ENCODE measurements around the gene NUP210L. TPM values are rescaled to one million over a fixed set of nuclear protein-coding genes. Genes with fewer than 3 reads are reported as not detected.
A peak's percentile ranks its signal among the peaks of the same experiment; 100 is the strongest.
"Not testable (repeated sequence)": the region's sequence is repeated elsewhere in the genome, so short reads cannot be mapped to it uniquely, and the experiment has no call there.

NUP210L gene
- total RNA-seq, 2 experiments from 2014 or later: 0.04 to 0.05 TPM

DNA sequence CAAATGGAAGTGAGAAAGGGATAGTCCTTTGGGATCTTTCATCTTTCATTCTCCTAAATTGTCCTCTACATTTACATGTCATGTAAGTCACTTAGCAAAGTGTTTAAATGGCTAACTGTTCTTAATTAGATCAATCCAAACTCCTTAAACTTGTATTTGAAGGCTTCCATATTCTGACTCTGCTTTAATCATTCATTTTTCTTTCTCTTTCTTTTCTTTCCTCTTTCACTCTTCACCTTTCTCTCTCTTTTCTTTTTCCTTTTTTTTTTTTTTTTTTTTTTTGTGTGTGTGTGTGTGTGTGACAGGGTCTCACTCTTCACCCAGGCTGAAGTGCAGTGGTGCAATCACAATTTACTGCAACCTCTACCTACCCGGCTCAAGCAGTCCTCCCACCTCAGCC, 92.6 kb downstream of the NUP210L start:
- ATAC-seq (no peak), DNase-seq (no peak)
- Mint-ChIP-seq H3K27ac (no peak overlapping the region), H3K4me3 (no peak overlapping the region), H3K36me3 (ENCODE audit: low read depth) (no peaks in the 10 kb centered on the region), H3K4me1 (no peaks in the 10 kb centered on the region), H3K9me3 (ENCODE audit: low read depth) (no peaks in the 10 kb centered on the region), H3K27me3 (peaks cover 4% of the 10 kb centered on the region)
- intact Hi-C loops (cut with DNase I, micrococcal nuclease): no loop called here
- ChIA-PET CTCF (no interaction called here), POLR2A (interaction anchor here (0.6 kb wide), 1 partner anchor 122 kb away, joined by 3 read pairs; no protein-coding TSS in a partner anchor)

DNA sequence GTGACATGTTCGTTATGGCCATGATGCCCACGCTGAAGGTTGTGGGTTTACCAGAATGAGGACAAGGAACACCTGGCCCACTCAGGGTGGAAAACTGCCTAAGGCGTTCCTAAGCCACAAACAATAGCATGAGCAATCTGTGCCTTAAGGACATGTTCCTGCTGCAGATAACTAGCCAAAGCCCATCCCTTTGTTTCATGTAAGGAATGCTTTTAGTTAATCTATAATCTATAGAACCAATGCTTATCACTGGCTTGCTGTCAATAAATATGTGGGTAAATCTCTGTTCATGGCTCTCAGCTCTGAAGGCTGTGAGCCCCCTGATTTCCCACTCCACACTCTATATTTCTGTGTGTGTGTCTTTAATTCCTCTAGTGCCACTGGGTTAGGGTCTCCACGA, 107.4 kb downstream of the NUP210L start:
- intact Hi-C loops (cut with DNase I, micrococcal nuclease); H3K4me1 Mint-ChIP-seq; DNase-seq; POLR2A ChIA-PET; H3K27ac Mint-ChIP-seq; H3K27me3 Mint-ChIP-seq; H3K4me3 Mint-ChIP-seq; ATAC-seq; H3K9me3 Mint-ChIP-seq (ENCODE audit: low read depth); H3K36me3 Mint-ChIP-seq (ENCODE audit: low read depth): not testable (repeated sequence)
- CTCF ChIA-PET: interaction anchor here (0.6 kb wide), 1 partner anchor 257 kb away, joined by 3 read pairs; no protein-coding TSS in a partner anchor

DNA sequence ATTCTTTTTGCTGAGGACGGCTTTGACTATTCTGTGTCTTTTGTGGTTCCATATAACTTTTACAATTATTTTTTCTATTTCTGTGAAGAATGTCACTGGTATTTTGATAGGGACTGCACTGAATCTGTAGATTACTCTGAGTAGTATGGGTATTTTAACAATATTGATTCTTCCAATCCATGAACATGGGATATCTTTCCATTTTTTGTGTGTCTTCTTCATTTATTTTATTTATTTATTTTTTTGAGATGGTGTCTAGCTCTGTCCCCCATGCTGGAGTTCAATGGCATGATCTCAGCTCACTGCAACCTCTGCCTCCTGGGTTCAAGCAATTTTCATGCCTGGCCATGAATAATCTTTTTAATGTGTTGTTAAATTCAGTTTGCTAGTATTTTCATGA, 121.2 kb downstream of the NUP210L start:
- POLR2A ChIA-PET; CTCF ChIA-PET; H3K36me3 Mint-ChIP-seq (ENCODE audit: low read depth); H3K4me3 Mint-ChIP-seq; H3K27ac Mint-ChIP-seq; DNase-seq; H3K27me3 Mint-ChIP-seq; H3K4me1 Mint-ChIP-seq; intact Hi-C loops (cut with DNase I, micrococcal nuclease); ATAC-seq; H3K9me3 Mint-ChIP-seq (ENCODE audit: low read depth): not testable (repeated sequence)

DNA sequence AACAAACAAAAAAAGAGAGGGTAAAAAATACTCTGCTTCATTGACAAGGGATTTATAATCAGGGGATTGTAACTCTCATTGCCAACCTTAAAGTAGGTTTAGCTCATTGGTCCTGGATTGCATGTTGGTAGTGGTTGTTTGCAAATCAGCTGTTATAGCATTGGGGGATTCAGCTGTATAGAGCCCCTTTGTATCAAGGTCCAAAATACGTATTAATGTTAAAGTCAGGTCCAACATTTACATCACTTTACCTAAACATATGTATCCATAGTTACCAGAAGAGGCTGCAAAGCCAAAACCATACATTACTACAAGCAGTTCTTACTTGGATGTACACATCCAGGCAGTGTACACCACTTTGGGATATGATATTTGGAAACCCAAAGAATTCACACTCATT, 134.9 kb downstream of the NUP210L start:
- H3K4me3 Mint-ChIP-seq: no peak overlapping the region
- no peaks in the 10 kb centered on the region for H3K36me3 Mint-ChIP-seq (ENCODE audit: low read depth)
- CTCF ChIA-PET: no interaction called here
- H3K9me3 Mint-ChIP-seq (ENCODE audit: low read depth): no peaks in the 10 kb centered on the region
- POLR2A ChIA-PET: no interaction called here
- H3K4me1 Mint-ChIP-seq: no peaks in the 10 kb centered on the region
- DNase-seq (no peak), ATAC-seq (no peak)
- no peak overlapping the region for H3K27ac Mint-ChIP-seq
- H3K27me3 Mint-ChIP-seq: no peaks in the 10 kb centered on the region
- intact Hi-C loops (cut with DNase I, micrococcal nuclease): no loop called here

DNA sequence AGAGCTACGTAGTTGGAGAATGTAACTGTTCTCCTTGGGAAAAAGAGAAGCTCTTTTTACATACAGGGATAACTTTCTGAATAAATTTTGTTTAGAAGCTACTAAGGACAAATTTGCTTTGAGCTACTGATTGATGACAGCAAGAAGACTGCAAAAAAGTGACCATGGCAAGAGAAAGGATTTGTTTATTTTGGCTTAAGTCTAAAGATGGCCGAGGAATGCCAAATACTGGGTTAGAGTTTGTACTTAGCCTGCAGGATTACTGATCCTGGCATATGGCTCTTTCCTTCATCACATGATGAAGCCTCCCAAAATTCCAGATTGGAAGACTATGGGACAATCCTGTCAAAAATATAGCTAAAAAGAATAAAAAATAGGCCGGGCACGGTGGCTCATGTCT, 135.6 kb downstream of the NUP210L start:
- H3K27ac Mint-ChIP-seq: no peak overlapping the region
- POLR2A ChIA-PET: no interaction called here
- peaks cover 2% of the 10 kb centered on the region for H3K4me1 Mint-ChIP-seq
- H3K9me3 Mint-ChIP-seq (ENCODE audit: low read depth): no peaks in the 10 kb centered on the region
- intact Hi-C loops (cut with DNase I, micrococcal nuclease): no loop called here
- H3K4me3 Mint-ChIP-seq: no peak overlapping the region
- CTCF ChIA-PET: no interaction called here
- H3K27me3 Mint-ChIP-seq: no peaks in the 10 kb centered on the region
- H3K36me3 Mint-ChIP-seq (ENCODE audit: low read depth): no peaks in the 10 kb centered on the region
- ATAC-seq (no peak), DNase-seq (no peak)

DNA sequence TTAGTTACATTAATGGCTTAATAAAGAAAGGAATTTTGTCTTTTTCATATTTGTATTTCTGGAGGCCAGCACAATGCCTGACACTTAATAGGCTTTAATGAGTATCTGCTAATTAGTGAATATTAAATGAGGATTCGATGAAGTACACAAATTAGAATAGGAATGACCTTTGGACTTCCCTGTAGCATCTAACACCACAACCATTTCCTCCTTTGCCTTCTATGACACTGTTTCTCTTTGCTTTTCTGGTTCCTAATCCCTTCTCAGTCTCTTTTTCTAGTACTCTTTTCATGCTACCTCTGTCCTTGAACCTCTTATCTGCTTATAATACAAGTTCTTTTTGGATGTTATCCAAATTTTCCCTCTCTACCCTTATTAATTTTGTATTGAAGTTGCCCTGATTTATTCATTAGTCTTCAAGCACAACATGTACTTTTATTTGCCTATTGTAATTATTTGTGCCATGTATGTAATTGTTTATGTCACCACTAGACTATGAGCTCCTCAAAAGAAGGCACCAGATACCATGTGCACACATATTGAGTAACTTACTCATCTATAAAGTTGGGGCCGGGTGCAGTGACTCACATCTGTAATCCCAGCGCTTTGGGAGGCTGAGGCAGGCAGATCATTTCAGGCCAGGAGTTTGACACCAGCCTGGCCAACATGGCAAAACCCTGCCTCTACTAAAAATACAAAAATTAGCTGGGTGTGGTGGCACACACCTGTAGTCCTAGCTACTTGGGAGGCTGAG, 140.5 kb downstream of the NUP210L start:
- Mint-ChIP-seq H3K27me3 (no peaks in the 10 kb centered on the region), H3K27ac (no peak overlapping the region), H3K9me3 (ENCODE audit: low read depth) (no peaks in the 10 kb centered on the region), H3K4me3 (no peak overlapping the region), H3K4me1 (peaks cover 2% of the 10 kb centered on the region), H3K36me3 (ENCODE audit: low read depth) (no peaks in the 10 kb centered on the region)
- ChIA-PET CTCF (no interaction called here), POLR2A (no interaction called here)
- intact Hi-C loops (cut with DNase I, micrococcal nuclease): loop anchor here in 1 of 2 experiments (5.0 kb wide), 1 partner anchor 43 kb away; no protein-coding TSS in a partner anchor
- peak; percentile 70 for ATAC-seq
- DNase-seq: peak; percentile 38

DNA sequence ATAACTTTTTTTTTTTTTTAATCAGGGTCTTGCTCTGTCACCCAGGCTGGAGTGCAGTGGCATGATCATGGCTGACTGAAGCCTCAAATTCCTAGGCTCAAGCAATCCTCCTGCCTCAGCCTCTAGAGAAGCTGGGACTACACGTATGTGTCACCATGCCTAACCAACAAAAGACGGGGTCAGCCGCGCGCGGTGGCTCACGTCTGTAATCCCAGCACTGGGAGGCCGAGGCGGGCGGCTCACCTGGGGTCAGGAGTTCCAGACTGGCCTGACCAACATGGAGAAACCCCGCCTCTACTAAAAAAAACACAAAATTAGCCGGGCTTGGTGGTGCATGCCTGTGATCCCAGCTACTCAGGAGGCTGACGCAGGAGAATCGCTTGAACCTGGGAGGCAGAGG, 142.3 kb downstream of the NUP210L start:
- H3K27ac Mint-ChIP-seq; H3K36me3 Mint-ChIP-seq (ENCODE audit: low read depth); H3K9me3 Mint-ChIP-seq (ENCODE audit: low read depth); DNase-seq; H3K4me1 Mint-ChIP-seq; H3K4me3 Mint-ChIP-seq; POLR2A ChIA-PET; ATAC-seq; H3K27me3 Mint-ChIP-seq; CTCF ChIA-PET: not testable (repeated sequence)
- intact Hi-C loops (cut with DNase I, micrococcal nuclease): loop anchor here in 1 of 2 experiments (5.0 kb wide), 1 partner anchor 45 kb away; no protein-coding TSS in a partner anchor

DNA sequence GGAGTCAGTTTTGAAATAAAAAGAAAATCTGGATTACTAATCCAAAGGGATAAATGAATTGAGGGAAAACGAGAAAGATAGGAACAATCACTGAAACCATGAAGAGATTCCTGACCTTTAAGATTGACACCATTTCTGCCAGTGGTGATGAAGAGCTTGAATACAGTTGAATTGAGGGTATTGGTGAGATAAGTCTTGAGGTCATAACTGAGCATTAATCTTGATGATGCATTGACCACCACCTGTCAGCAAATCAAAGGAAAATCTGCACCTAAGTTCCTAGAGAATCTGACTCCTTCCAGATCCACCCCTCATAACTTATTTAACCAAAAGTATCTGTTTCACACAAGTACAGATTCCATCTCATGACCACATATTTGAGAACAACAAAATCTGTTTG, 142.7 kb downstream of the NUP210L start:
- POLR2A ChIA-PET: interaction anchor here (0.6 kb wide), 1 partner anchor 278 kb away, joined by 3 read pairs; no protein-coding TSS in a partner anchor
- no peaks in the 10 kb centered on the region for H3K27me3 Mint-ChIP-seq
- H3K36me3 Mint-ChIP-seq (ENCODE audit: low read depth): no peaks in the 10 kb centered on the region
- CTCF ChIA-PET: no interaction called here
- H3K27ac Mint-ChIP-seq: no peak overlapping the region
- DNase-seq (no peak), ATAC-seq (no peak)
- H3K4me1 Mint-ChIP-seq: peaks cover 2% of the 10 kb centered on the region
- H3K4me3 Mint-ChIP-seq: no peak overlapping the region
- intact Hi-C loops (cut with DNase I, micrococcal nuclease): loop anchor here in 1 of 2 experiments (5.0 kb wide), 1 partner anchor 45 kb away; no protein-coding TSS in a partner anchor
- H3K9me3 Mint-ChIP-seq (ENCODE audit: low read depth): no peaks in the 10 kb centered on the region

DNA sequence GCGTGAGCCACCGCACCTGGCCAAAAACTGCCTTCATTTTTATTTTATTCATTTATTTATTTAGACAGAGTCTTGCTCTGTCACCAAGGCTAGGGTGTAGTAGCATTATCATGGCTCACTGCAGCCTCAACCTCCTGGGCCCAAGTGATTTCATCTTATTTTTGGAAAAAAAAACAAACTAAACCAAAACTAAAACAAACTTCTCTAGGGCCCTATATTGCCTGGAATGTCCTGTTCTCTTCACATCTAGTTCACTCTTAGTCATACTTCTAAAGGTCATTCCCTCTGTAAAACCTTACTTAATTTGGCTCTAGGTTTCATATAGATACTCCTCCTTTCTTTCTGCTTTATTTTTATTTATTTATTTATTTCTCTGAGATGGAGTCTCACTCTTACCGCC, 148.7 kb downstream of the NUP210L start:
- no peaks in the 10 kb centered on the region for H3K9me3 Mint-ChIP-seq (ENCODE audit: low read depth)
- ATAC-seq: no peak
- no peaks in the 10 kb centered on the region for H3K36me3 Mint-ChIP-seq (ENCODE audit: low read depth)

DNA sequence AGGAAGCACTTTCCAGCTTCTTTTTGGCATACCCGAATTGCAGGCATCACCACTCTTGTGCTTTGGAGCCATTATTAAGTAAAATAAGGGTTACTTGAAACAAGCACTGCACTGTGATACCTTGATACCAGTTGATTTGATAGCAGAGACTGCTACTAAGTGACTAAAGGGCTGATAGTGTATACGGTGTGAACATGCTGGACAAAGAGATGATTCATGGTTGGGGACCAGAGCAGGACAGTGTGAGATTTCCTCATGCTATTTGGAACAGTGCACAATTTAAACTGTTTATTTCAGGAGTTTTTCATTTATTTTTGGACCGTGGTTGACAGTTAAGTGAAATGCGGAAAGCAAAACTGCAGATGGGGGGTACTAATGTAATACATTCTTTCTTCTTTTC, 154.5 kb downstream of the NUP210L start:
- DNase-seq: no peak
- Mint-ChIP-seq H3K27ac (no peak overlapping the region), H3K4me1 (no peaks in the 10 kb centered on the region), H3K27me3 (no peaks in the 10 kb centered on the region), H3K9me3 (ENCODE audit: low read depth) (no peaks in the 10 kb centered on the region), H3K4me3 (no peak overlapping the region), H3K36me3 (ENCODE audit: low read depth) (peaks cover 6% of the 10 kb centered on the region)
- no peak for ATAC-seq
- intact Hi-C loops (cut with DNase I, micrococcal nuclease): no loop called here
- CTCF ChIA-PET: no interaction called here
- POLR2A ChIA-PET: interaction anchor here (0.7 kb wide), 1 partner anchor 199 kb away, joined by 3 read pairs; no protein-coding TSS in a partner anchor

More for the DNA sequence above, 148.7 kb downstream of the NUP210L start:
- Mint-ChIP-seq H3K4me3 (no peak overlapping the region), H3K4me1 (no peaks in the 10 kb centered on the region), H3K27ac (no peak overlapping the region), H3K27me3 (no peaks in the 10 kb centered on the region)
- CTCF ChIA-PET: no interaction called here
- intact Hi-C loops (cut with DNase I, micrococcal nuclease): no loop called here
- POLR2A ChIA-PET: no interaction called here
- DNase-seq: no peak

DNA sequence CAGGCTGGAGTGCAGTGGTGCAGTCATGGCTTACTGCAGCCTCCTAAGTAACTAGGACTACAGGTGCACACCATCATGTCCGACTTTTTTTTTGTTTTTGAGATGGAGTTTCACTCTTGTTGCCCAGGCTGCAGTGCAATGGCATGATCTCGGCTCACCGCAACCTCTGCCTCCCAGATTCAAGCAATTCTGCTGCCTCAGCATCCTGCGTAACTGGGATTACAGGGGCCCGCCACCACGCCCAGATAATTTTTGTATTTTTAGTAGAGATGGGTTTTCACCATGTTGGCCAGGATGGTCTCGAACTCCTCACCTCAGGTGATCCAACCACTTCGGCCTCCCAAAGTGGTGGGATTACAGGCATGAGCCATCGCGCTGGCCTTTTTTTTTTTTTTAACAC, 158.0 kb downstream of the NUP210L start:
- H3K4me3 Mint-ChIP-seq; H3K27ac Mint-ChIP-seq; H3K27me3 Mint-ChIP-seq; intact Hi-C loops (cut with DNase I, micrococcal nuclease); H3K9me3 Mint-ChIP-seq (ENCODE audit: low read depth); POLR2A ChIA-PET; DNase-seq; ATAC-seq: not testable (repeated sequence)
- Mint-ChIP-seq H3K4me1 (peaks cover 21% of the 10 kb centered on the region), H3K36me3 (ENCODE audit: low read depth) (peaks cover 35% of the 10 kb centered on the region)
- CTCF ChIA-PET: interaction anchor here (1.2 kb wide), 1 partner anchor 321 kb away, joined by 3 read pairs; no protein-coding TSS in a partner anchor

DNA sequence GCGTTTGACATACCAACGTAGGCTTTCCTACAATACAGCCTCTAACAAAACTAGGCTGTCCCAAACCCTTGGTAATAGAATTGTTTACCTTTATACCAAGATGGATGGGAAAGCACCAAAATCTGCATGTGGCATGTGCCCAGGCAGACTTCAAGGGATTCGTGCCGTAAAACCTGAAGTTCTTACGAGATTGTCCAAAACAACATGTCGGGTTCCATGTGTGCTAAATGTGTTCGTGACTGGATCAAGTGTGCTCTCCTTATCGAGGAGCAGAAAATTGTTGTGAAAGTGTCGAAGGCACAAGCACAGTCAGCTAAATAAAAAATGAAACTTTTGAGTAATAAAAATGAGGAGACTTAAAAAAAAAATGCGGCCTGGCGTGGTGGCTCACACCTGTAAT, 159.2 kb downstream of the NUP210L start:
- Mint-ChIP-seq H3K4me1 (peaks cover 26% of the 10 kb centered on the region), H3K4me3 (no peak overlapping the region), H3K9me3 (ENCODE audit: low read depth) (no peaks in the 10 kb centered on the region), H3K27me3 (no peaks in the 10 kb centered on the region), H3K27ac (no peak overlapping the region), H3K36me3 (ENCODE audit: low read depth) (peaks cover 48% of the 10 kb centered on the region)
- no peak for DNase-seq
- intact Hi-C loops (cut with DNase I, micrococcal nuclease): no loop called here
- ChIA-PET CTCF (interaction anchor here (0.8 kb wide), 3 partner anchors 11 to 177 kb away, joined by 3 to 4 read pairs (median 3); no protein-coding TSS in a partner anchor), POLR2A (interaction anchor here (0.7 kb wide), 1 partner anchor 21 kb away, joined by 4 read pairs; no protein-coding TSS in a partner anchor)
- ATAC-seq: no peak

Data from activated CD4-positive, alpha-beta T cell treated with anti-CD3 and anti-CD28 coated beads for 36 hours (primary cell).